AG04449 (cell line): ENCODE results near the gene LOXL4.

Experiments
- CTCF ChIA-PET: fragments of 350-600 bp; formaldehyde crosslinking; extraction: SDS; loops from one replicate; lab custom pipeline; 2021; ENCODE audit warnings: antibody characterized with exemption; lab: Yijun Ruan, JAX
- POLR2A ChIA-PET: fragments of 400-600, 350-600 bp; formaldehyde crosslinking; extraction: SDS; loops from one replicate; lab custom pipeline; 2020; ENCODE audit warnings: antibody characterized with exemption, inconsistent platforms; lab: Yijun Ruan, JAX
- DNase-seq: peaks from one replicate; pipeline ENCODE4 v3.0.0-alpha.2; 2010; ENCODE audit warnings: low read depth, low spot score
- H3K4me3 ChIP-seq: 2 replicates; pipeline ENCODE4 v1.5.1; 2011; ENCODE audit warnings: low read depth, mild to moderate bottlenecking, control low read depth, low read length
- CTCF ChIP-seq: IDR thresholded peaks from one replicate; pipeline ENCODE4 v1.5.1; 2011; ENCODE audit warnings: mild to moderate bottlenecking, moderate library complexity, low read length, control low read depth, inconsistent platforms; ENCODE audit not compliant: insufficient read depth; ENCODE audit errors: missing control alignments

Gene LOXL4

GRCh38 chr10:98293550-98294269, 25.7 kb upstream of the LOXL4 start:
- ChIA-PET POLR2A (interaction anchor here (1.1 to 1.5 kb wide), 2 partner anchors 15 to 101 kb away, joined by 7 to 9 read pairs; no protein-coding TSS in a partner anchor), CTCF (interaction anchor here (1.1 to 6.5 kb wide), 5 partner anchors 16 to 104 kb away, joined by 3 to 47 read pairs (median 3); no protein-coding TSS in a partner anchor)
- no peak overlapping the region for H3K4me3 ChIP-seq
- no peak for DNase-seq
- TF ChIP-seq CTCF, result no peak

GRCh38 chr10:98292971-98293370, 25.0 kb upstream of the LOXL4 start:
- ChIA-PET CTCF (interaction anchor here (1.4 to 6.5 kb wide), 3 partner anchors 17 to 102 kb away, joined by 3 to 47 read pairs (median 9); no protein-coding TSS in a partner anchor), POLR2A (interaction anchor here (1.5 kb wide), 1 partner anchor 101 kb away, joined by 7 read pairs; no protein-coding TSS in a partner anchor)
- H3K4me3 ChIP-seq, result no peak overlapping the region
- DNase-seq, result no peak
- no peak for TF ChIP-seq CTCF

GRCh38 chr10:98289802-98290209, 21.8 kb upstream of the LOXL4 start:
- TF ChIP-seq CTCF, result no peak
- ChIA-PET POLR2A (no interaction called here), CTCF (interaction anchor here (1.2 kb wide), 1 partner anchor 19 kb away, joined by 3 read pairs; no protein-coding TSS in a partner anchor)
- no peak overlapping the region for H3K4me3 ChIP-seq
- no peak for DNase-seq

GRCh38 chr10:98287321-98287720, 19.3 kb upstream of the LOXL4 start:
- POLR2A ChIA-PET, result interaction anchor here (0.9 kb wide), 1 partner anchor 9 kb away, joined by 3 read pairs; no protein-coding TSS in a partner anchor
- TF ChIP-seq CTCF, result no peak
- DNase-seq, result no peak
- no peak overlapping the region for H3K4me3 ChIP-seq
- CTCF ChIA-PET, result interaction anchor here (1.5 kb wide), 1 partner anchor 22 kb away, joined by 5 read pairs; no protein-coding TSS in a partner anchor

GRCh38 chr10:98286419-98286818, 18.4 kb upstream of the LOXL4 start:
- H3K4me3 ChIP-seq, result no peak overlapping the region
- POLR2A ChIA-PET, result no interaction called here
- no peak for DNase-seq
- CTCF ChIA-PET, result interaction anchor here (1.1 to 1.5 kb wide), 2 partner anchors 23 to 243 kb away, joined by 3 to 5 read pairs; no protein-coding TSS in a partner anchor
- TF ChIP-seq CTCF, result no peak

GRCh38 chr10:98285416-98285815, 17.4 kb upstream of the LOXL4 start:
- no peak overlapping the region for H3K4me3 ChIP-seq
- no peak for DNase-seq
- ChIA-PET CTCF (no interaction called here), POLR2A (interaction anchor here (0.8 kb wide), 1 partner anchor 15 kb away, joined by 4 read pairs; no protein-coding TSS in a partner anchor)
- no peak for TF ChIP-seq CTCF
